IPS DF 4.7 (cell line): ENCODE data around the gene CCDC18.
"Not testable (repeated sequence)": the region's sequence is repeated elsewhere in the genome, so short reads cannot be mapped to it uniquely, and the experiment has no call there.

ENCODE experiments used
- DNase-seq: peaks from one replicate; pipeline ENCODE4 v3.0.0-alpha.2; 2013; ENCODE audit warnings: low spot score; ENCODE audit errors: extremely low read depth

The CCDC18 gene

DNA sequence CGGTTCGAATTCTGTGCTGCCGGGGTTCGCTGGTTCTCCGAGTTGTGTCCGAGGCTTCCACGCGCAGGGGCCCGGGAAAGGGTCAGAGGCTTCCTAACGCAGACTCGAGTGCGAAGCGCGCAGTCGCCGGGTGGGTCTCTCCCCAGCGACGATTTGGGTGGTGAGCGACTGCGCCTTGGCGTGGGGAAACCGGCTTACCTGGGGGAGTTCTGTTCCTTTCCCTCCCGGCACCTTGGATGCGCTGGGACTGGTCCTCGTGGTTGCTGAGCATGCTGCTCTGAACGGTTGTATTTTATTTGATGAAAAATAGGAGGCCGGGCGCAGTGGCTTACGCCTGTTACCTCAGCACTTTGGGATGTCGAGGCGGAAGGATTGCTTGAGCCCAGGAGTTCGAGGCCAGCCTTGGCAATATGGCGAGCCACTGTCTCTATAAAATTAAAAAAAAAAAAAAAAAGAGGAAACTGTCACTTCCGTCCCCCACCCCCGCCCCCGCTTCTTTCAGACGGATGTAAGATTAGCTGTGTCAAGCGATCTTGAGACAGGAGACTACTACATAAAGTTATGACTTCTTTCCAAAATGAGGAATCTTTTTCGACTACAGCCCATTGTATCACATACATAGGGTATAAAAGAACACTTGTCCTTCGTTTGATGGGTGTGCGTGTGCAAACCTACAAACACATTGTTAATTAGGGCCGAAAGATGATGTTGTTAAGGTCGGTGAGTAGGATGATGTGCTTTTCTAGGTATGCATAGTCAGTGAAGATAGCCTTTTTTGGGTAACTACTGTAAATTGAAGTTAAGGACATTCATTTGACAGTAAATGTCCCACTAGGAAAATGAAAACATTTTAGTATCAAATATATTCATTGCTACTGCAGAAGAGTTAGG is at the start of gene CCDC18:
Gene CCDC18, plus strand, starts transcription at position 2 of the 891 bp plus-strand sequence. CDS start 2,638 bp downstream, outside the sequence.
- DNase-seq, result no peak

GRCh38 chr1:93132638-93133037 is 47.9 kb upstream of the CCDC18 start:
- DNase-seq, result no peak

DNA sequence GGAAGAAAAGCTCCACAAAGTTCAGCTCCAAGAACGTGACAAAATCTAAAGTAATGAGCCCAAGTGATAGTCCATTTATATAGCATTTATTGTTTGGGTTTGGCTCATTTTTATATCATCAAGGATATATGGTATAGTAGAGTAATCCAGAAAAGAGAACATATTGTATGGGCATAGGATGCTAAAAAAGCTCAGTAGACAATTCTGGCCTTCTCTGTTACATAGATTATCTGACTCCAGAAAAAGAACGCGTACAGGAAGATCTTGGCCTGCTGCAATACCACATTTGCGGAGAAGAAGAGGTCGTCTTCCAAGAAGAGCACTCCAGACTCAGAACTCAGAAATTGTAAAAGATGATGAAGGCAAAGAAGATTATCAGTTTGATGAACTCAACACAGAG is 44.1 kb upstream of the CCDC18 start:
- no peak for DNase-seq

DNA sequence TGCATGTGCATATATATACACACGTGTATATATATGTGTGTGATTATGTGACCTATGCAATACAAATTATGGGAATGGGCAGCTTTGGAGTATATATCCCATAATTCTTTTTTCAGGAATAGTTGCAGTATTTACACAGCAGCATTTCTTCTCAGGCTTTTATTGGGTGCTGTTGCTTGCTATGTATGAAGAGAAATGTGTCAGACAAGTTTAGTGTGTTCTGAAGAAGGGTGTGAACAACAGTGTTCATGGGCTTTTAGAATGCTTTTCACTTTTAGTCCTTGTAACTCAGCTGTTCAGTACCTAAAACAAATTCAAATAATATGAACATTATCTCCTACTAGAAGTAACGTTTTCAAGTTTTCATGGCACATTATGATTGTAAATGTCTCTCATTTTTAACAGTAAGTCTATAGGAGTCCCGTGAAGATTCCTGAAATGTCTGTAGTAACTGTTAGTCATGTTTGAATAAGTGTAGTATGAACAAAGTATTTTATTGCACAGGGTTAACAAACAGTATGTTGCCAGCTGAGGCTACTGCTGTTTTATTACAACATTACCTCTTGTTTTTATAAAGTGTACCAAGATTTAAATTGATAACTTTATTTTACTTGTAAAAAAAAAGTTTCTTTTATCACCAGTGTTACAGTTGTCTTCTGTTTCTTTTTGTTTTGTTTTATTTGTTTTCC is 42.8 kb upstream of the CCDC18 start:
- DNase-seq, result no peak

DNA sequence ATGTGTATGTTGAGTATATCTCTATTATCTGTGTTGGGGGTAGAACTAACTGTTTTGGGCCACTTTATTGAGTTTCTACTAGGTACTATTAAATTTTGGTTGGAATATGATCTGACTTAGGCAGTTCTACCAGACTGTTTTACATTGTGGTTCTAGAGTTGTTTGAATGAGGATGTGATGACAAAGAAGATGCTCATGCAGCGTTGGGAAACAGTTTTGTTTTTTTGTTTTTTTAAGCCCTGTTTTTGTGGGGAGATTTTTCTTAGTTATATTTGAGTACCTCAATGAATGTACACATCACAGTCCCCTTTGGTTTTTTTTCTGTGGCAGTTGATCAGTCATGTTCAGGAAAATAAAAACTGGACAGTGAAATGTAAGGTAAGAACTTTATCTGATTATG is 40.4 kb upstream of the CCDC18 start:
- DNase-seq, result no peak

- no peak for DNase-seq
Measured at GRCh38 chr1:93142161-93142560, 38.4 kb upstream of the CCDC18 start.

- DNase-seq, result no peak
Measured at GRCh38 chr1:93143136-93143535, 37.4 kb upstream of the CCDC18 start.

DNA sequence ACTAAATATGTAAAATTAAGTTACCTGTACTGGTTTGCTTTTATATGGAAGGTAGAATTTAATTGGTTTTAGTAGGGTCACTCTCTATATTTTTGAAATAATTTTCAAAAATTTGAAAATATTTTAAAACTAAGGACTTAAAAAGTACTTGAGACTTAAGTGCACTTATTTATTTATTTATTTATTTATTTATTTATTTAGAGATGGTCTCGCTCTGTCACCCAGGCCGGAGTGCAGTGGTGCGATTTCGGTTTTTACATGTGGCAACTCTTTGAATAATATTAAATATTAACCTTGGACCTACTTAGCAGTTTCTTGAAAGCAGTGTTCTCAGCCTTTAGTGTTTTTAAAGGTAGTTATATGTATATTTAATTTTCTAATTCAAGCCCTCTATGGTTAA is 36.8 kb upstream of the CCDC18 start:
- no peak for DNase-seq

DNA sequence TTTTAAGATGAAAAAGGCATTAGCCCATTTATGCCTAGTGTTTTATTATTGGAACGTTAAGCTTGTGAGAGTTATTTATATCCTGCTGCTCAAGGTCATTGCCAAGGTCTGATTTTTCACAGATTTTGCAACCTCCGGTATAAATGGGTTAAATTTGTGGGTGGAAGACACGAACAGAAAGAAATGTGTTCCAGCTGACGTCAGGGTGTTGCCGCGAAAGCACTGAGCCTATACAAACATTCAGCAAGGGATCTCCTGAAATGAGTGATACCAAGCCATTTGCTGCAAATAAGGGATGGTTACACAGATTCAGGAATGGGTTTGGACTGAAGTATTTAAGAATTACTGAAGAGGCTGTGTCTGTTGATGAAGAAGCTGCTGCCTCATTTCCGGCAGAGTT is 32.5 kb upstream of the CCDC18 start:
- no peak for DNase-seq

DNA sequence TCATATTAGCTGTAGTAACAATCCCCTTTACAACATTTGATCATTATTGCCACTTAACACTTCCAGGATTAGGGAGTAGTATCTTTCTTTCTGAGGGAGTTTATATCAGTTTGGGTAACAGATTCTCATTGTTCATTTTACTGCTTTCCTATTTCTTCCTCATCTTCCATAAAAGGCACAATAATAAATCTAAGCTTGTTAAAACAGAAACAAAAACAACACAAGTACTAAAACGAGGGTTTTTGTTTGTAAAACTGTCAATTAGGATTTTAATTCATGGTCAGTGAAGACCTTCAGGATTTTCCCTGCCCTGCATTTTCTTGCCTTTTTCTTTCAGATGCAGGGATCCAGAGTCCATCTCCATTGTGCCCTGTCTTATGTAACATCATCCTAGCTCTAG is 29.8 kb upstream of the CCDC18 start:
- no peak for DNase-seq

- DNase-seq, result no peak
Measured at GRCh38 chr1:93151474-93151873, 29.1 kb upstream of the CCDC18 start.

GRCh38 chr1:93152835-93153234 is 27.7 kb upstream of the CCDC18 start:
- no peak for DNase-seq

- no peak for DNase-seq
Measured at GRCh38 chr1:93154898-93155297, 25.6 kb upstream of the CCDC18 start.

DNA sequence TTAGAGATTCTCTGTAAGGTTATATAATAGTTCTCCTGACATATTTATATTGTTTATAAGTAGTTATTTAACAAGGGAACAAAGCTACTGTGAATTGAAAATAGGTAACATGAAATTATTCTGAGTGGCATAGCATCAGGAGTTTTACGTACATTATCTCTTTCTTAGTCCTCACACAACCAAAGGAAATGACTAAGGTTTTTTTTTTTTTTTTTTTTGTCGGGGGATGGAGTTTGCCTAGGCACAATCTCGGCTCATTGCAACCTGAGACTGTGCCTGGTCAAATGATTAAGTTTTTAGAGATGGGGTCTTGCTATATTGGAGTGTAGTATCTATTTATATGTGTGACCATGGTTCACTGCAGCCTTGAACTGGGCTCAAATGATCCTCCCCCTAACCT is 25.2 kb upstream of the CCDC18 start:
- no peak for DNase-seq

- DNase-seq, result no peak
Measured at GRCh38 chr1:93159337-93159736, 21.2 kb upstream of the CCDC18 start.

DNA sequence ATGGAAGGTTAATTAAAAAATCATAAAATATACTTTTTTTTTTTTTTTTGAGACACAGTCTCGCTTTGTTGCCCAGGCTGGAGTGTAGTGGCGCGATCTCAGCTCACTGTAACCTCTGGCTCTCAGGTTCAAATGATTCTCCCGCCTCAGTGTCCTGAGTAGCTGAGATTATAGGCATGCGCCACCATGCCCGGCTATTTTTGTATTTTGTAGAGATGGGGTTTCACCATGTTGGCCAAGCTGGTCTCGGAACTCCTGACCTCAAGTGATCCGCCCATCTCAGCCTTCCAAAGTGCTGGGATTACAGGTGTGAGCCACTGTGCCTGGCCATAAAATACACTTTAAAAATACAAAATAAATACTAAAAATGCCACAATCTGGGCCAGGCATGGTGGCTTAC is 17.2 kb upstream of the CCDC18 start:
- not testable (repeated sequence) for DNase-seq

GRCh38 chr1:93164816-93165215 is 15.7 kb upstream of the CCDC18 start:
- no peak for DNase-seq

DNA sequence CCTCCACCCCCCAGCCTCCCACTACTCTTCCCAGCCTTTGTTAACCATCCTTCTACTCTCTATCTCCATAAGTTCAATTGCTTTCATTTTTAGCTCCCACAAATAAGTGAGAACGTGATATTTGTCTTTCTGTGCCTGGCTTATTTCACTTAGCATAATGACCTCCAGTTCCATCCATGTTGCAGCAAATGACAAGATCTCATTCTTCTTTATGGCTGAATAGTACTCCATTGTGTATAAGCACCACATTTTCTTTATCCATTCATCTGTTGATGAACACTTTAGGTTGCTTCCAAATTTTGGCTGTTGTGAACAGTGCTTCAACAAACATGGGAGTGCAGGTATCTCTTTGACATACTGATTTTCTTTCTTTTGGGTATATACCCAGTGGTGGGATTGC is 14.6 kb upstream of the CCDC18 start:
- not testable (repeated sequence) for DNase-seq

GRCh38 chr1:93167006-93167405 is 13.5 kb upstream of the CCDC18 start:
- DNase-seq, result no peak

DNA sequence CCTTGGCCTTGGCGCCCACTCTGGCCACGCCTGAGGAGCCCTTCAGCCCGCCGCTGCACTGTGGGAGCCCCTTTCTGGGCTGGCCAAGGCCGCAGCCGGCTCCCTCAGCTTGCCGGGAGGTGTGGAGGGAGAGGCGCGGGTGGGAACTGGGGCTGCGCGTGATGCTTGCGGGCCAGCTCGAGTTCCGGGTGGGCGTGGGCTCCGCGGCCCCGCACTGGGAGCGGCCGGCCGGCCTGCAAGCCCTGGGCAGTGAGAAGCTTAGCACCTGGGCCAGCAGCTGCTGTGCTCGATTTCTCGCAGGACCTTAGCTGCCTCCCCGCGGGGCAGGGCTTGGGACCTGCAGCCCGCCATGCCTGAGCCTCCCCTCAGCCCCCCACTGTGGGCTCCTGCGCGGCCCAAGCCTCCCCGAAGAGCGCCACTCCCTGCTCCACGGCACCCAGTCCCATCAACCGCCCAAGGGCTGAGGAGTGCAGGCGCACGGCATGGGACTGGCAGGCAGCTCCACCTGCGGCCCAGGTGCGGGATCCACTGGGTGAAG is 10.3 kb upstream of the CCDC18 start:
- DNase-seq, result not testable (repeated sequence)

- DNase-seq, result no peak
Measured at GRCh38 chr1:93171549-93172034, 8.9 kb upstream of the CCDC18 start.

DNA sequence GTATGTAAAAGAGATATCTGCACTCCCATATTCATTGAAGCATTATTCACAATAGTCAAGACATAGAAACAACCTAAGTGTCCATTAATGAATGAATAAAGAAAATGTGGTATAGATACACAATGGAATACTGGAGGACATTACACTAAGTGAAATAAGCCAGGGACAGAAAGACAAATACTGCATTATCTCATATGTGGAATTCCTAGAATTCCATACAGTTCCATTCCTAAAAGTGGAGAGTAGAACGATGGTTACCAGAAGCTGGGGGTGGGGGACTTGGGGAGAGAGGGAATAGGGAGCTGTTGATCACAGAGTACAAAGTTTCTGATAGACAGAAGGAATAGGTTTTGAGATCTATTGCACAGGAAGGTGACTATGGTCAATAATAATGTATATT is 7.7 kb upstream of the CCDC18 start:
- no peak for DNase-seq
